ENCODE data around the gene WEE2. TPM values are rescaled to one million over a fixed set of nuclear protein-coding genes. Genes with fewer than 3 reads are reported as not detected.

WEE2 gene
- total RNA-seq, 1 experiment from 2014 or later = not detected

DNA sequence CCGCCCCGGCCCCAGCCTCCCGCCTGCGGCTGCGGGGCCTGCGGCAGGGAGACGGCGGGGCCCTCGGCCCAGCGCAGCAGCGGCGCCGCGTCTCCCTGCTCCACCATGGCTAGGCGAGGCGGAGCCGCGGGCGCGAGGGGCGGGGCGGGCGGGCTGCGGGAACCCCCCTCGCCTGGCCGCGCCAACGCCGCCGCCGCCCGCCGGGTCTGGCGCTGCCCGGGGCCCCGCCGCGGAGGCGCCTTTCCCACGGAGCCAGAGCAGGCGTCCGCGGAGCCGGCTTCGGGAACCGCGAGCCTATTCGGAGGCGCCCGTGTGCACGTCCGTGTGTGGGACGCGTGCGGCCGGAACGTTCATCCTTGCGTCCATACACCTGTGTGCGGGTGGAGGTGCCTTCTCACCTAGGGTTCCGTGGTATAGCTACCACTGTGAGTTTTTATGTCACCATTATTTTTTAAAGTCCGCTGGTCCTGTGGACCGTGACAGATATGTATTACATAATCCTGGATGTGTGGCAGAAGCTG, 6.0 kb upstream of the WEE2 start, which contains the start of gene DENND11:
DENND11 (minus strand) TSS at position 120 of the 521 bp plus-strand sequence; CDS start at position 107, 13 bp downstream.
- ChIA-PET CTCF (no interaction called here), RAD21 (ENCODE audit: low non-redundant PET in 1 of 2, low total read pairs in 2 of 2, uncharacterized antibody in 2 of 2, unreplicated experiment in 2 of 2) (no interaction called here), POLR2A (no interaction called here)
- H3K4me2 ChIP-seq (ENCODE audit: low read length) = peak within 1 kb of the TSS; percentile 77
- peak within 1 kb of the TSS; percentile 54; the same call in 1 of the 2 replicates for H3K27ac ChIP-seq (ENCODE audit: low read depth, low read length)
- DNase-seq (ENCODE audit: low read depth, low spot score) (no peak), ATAC-seq (peak; percentile 89)
- H3K79me2 ChIP-seq (ENCODE audit: insufficient read depth, low read length) = no peaks in the 10 kb centered on the region; the same call in 1 of the 2 replicates
- TF ChIP-seq ZFX (IDR thresholded peaks at IDR 0.05) (peak; percentile 43; the same call in 1 of the 2 replicates), CEBPB (IDR thresholded peaks at IDR 0.05; ENCODE audit: low read depth) (no peak), SIN3A (IDR thresholded peaks at IDR 0.05; ENCODE audit: low read depth) (0 out of 2 replicates have a peak, but pooled peaks have one; percentile 19), RAD21 (IDR thresholded peaks at IDR 0.05; ENCODE audit: low read depth) (no peak), POLR2AphosphoS5 (IDR thresholded peaks at IDR 0.05; ENCODE audit: low read depth, low read length) (peak; percentile 61)
- peak within 1 kb of the TSS; percentile 93 for H2AFZ ChIP-seq (ENCODE audit: low read depth, low read length, poor library complexity, severe bottlenecking)
- H3K4me3 ChIP-seq (replicated peaks in 1 of 2; ENCODE audit: low read depth in 1 of 2, low read length in 2 of 2) = peak within 1 kb of the TSS; percentile 56 to 67
- H3K9me2 ChIP-seq (ENCODE audit: insufficient read depth) = no peaks in the 10 kb centered on the region
- peaks cover 8 to 12% of the 10 kb centered on the region in 2 experiments; a peak in 2 of 4 replicates for H3K4me1 ChIP-seq (ENCODE audit: control insufficient read depth in 1 of 2, insufficient read depth in 2 of 2, low read length in 2 of 2)
- H4K20me1 ChIP-seq (ENCODE audit: insufficient read depth) = no peaks in the 10 kb centered on the region
- peak within 1 kb of the TSS; percentile 56 for H3K9ac ChIP-seq (ENCODE audit: low read length)
- intact Hi-C loops (cut with micrococcal nuclease) = no loop called here
- BruUV-seq (replicated peaks) = no TSS peak
- no peaks in the 10 kb centered on the region for H3K9me3 ChIP-seq (ENCODE audit: control insufficient read depth in 1 of 2, insufficient read depth in 1 of 2, low read depth in 1 of 2, low read length in 2 of 2)
- no peaks in the 10 kb centered on the region for H3K36me3 ChIP-seq (ENCODE audit: control insufficient read depth in 1 of 2, insufficient read depth in 2 of 2, low read length in 2 of 2)
- no peaks in the 10 kb centered on the region for H3K27me3 ChIP-seq (ENCODE audit: insufficient read depth, low read length)

DNA sequence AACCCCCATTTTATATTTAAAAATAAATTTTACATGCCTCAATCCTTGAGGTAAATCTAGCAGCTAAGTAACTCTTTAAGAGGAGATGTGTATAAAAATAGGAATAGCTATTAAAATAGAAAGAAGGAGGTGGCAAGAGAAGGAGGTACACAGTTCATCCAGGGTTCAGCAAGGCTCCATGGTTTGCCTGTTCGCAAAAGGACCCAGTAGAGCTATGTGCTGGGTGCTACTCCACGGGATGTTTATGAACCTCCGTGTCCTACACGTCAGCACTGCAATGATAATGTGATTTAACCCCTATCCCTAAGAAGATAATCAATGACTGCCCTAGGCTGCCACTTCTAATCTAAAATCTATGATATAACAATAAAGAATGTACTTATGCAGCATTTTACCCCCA, 5.3 kb upstream of the WEE2 start:
- Histone ChIP-seq H3K27ac (ENCODE audit: low read depth, low read length) (no peak overlapping the region), H4K20me1 (ENCODE audit: insufficient read depth) (no peaks in the 10 kb centered on the region), H2AFZ (ENCODE audit: low read depth, low read length, poor library complexity, severe bottlenecking) (no peak overlapping the region), H3K4me3 (replicated peaks in 1 of 2; ENCODE audit: low read depth in 1 of 2, low read length in 2 of 2) (peak overlapping the region; percentile 56 to 60), H3K4me2 (ENCODE audit: low read length) (peak overlapping the region; percentile 75), H3K9me2 (ENCODE audit: insufficient read depth) (no peaks in the 10 kb centered on the region), H3K9me3 (ENCODE audit: control insufficient read depth in 1 of 2, insufficient read depth in 1 of 2, low read depth in 1 of 2, low read length in 2 of 2) (no peaks in the 10 kb centered on the region), H3K36me3 (ENCODE audit: control insufficient read depth in 1 of 2, insufficient read depth in 2 of 2, low read length in 2 of 2) (no peaks in the 10 kb centered on the region), H3K79me2 (ENCODE audit: insufficient read depth, low read length) (no peaks in the 10 kb centered on the region; the same call in 1 of the 2 replicates), H3K9ac (ENCODE audit: low read length) (peak overlapping the region; percentile 41; the same call in 1 of the 2 replicates), H3K27me3 (ENCODE audit: insufficient read depth, low read length) (no peaks in the 10 kb centered on the region), H3K4me1 (ENCODE audit: control insufficient read depth in 1 of 2, insufficient read depth in 2 of 2, low read length in 2 of 2) (peaks cover 8 to 10% of the 10 kb centered on the region in 2 experiments; a peak in 2 of 4 replicates)
- BruUV-seq (replicated peaks) = no TSS peak
- TF ChIP-seq ZFX (IDR thresholded peaks at IDR 0.05) = no peak
- TF ChIP-seq POLR2A (IDR thresholded peaks at IDR 0.05; ENCODE audit: borderline replicate concordance, extremely low read depth, insufficient read depth, insufficient read length) = no peak
- TF ChIP-seq EZH2phosphoT487 (IDR thresholded peaks at IDR 0.05; ENCODE audit: borderline replicate concordance) = no peak
- no peak for TF ChIP-seq JUND (IDR thresholded peaks at IDR 0.05)
- TF ChIP-seq, protein P1, sequence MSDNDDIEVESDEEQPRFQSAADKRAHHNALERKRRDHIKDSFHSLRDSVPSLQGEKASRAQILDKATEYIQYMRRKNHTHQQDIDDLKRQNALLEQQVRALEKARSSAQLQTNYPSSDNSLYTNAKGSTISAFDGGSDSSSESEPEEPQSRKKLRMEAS (IDR thresholded peaks at IDR 0.05) = no peak
- TF ChIP-seq ELF1 (IDR thresholded peaks at IDR 0.05; ENCODE audit: borderline replicate concordance, low read depth) = no peak
- no peak for TF ChIP-seq SRF (IDR thresholded peaks at IDR 0.05; ENCODE audit: low read depth)
- no peak for TF ChIP-seq CTCF (IDR thresholded peaks at IDR 0.05 in 2 of 3, conservative IDR thresholded peaks at IDR 0.05 in 1 of 3; ENCODE audit: borderline replicate concordance in 1 of 3, insufficient read depth in 1 of 3, low read depth in 2 of 3, low read length in 2 of 3)
- TF ChIP-seq ZNF274 (IDR thresholded peaks at IDR 0.05; ENCODE audit: low read depth, low read length) = no peak
- no peak for TF ChIP-seq SP1 (IDR thresholded peaks at IDR 0.05; ENCODE audit: low read depth)
- no peak for TF ChIP-seq POLR2AphosphoS5 (IDR thresholded peaks at IDR 0.05; ENCODE audit: low read depth, low read length)
- no peak for DNase-seq (ENCODE audit: low read depth, low spot score)
- ChIA-PET CTCF (no interaction called here), RAD21 (ENCODE audit: low non-redundant PET in 1 of 2, low total read pairs in 2 of 2, uncharacterized antibody in 2 of 2, unreplicated experiment in 2 of 2) (no interaction called here), POLR2A (no interaction called here)
- no peak for ATAC-seq
- intact Hi-C loops (cut with micrococcal nuclease) = no loop called here
